Uterus (tissue), 4 donors: ENCODE measurements around the gene HACD2. TPM values are rescaled to one million over a fixed set of nuclear protein-coding genes. Genes with fewer than 3 reads are reported as not detected.

Experiments used
- DNase-seq, 2 donors: peaks; one replicate each; pipeline ENCODE4 v3.0.0-alpha.2; 2019 to 2020
- H3K27ac ChIP-seq, 2 donors: fragments of 200-600 bp; sonication (generic); 1 replicate in 1 of 2; 2 replicates in 1 of 2; pipeline ENCODE4 v1.5.1; 2016 to 2018
- H3K27me3 ChIP-seq, 2 donors: fragments of 200-600 bp; sonication (generic); one replicate each; pipeline ENCODE4 v1.5.1; 2018 to 2019; ENCODE audit warnings: control low read depth in 1 of 2
- H3K36me3 ChIP-seq, 2 donors: fragments of 200-600 bp; sonication (generic); one replicate each; pipeline ENCODE4 v1.5.1; 2019; ENCODE audit warnings: control low read depth in 1 of 2
- H3K4me1 ChIP-seq, 2 donors: fragments of 200-600 bp; sonication (generic); one replicate each; pipeline ENCODE4 v1.5.1; 2018 to 2019; ENCODE audit warnings: control low read depth in 1 of 2
- H3K4me3 ChIP-seq, 2 donors: fragments of 200-600 bp; sonication (generic); 1 replicate in 1 of 2; 2 replicates in 1 of 2; pipeline ENCODE4 v1.5.1; 2018 to 2019; ENCODE audit warnings: mild to moderate bottlenecking in 1 of 2
- H3K9me3 ChIP-seq, 2 donors: fragments of 200-600 bp; sonication (generic); one replicate each; pipeline ENCODE4 v1.5.1; 2019; ENCODE audit warnings: control low read depth in 1 of 2
- CTCF ChIP-seq, 4 experiments: fragments of 200-600 bp in 2 of 4; fragments of 450-650 bp in 2 of 4; sonication (generic) in 2 of 4; IDR thresholded peaks; one replicate each; pipeline ENCODE4 v1.5.1; 2016 to 2019; ENCODE audit warnings: antibody characterized with exemption in 4 of 4, mild to moderate bottlenecking in 2 of 4, moderate library complexity in 1 of 4
- POLR2A ChIP-seq, 2 donors: fragments of 450-650 bp; IDR thresholded peaks; one replicate each; pipeline ENCODE4 v1.6.1; 2016; ENCODE audit warnings: antibody characterized with exemption in 2 of 2, mild to moderate bottlenecking in 1 of 2, moderate library complexity in 1 of 2
- intact Hi-C: fragments of 100-400 bp; cut with DNase I; formaldehyde crosslinking; loops from one replicate; pipeline ENCODE4 v1.15.1; 2023; ENCODE audit warnings: low total_unique reads
- total RNA-seq, 4 donors: library from RNA; depleted of rRNA in 3 of 4; stranded (reverse); fragments of >200 nt in 3 of 4; gene quantifications; one replicate each; pipeline versions ENCODE4 v1.1.0 to v1.2.4, GENCODE V29; 2014 to 2023
- donor health status: DM: yes; HTN: yes; CAD: no.

HACD2 gene
- total RNA-seq, 4 donors from 2014 or later = 21.5 to 38.0 (median 28.8) TPM

- no peak overlapping the region for H3K27ac ChIP-seq
- H3K4me1 ChIP-seq = no peaks in the 10 kb centered on the region
- H3K4me3 ChIP-seq = no peak overlapping the region
- H3K27me3 ChIP-seq = no peaks in the 10 kb centered on the region
- H3K36me3 ChIP-seq = no peaks in the 10 kb centered on the region
- no peaks in the 10 kb centered on the region for H3K9me3 ChIP-seq
- intact Hi-C loops = no loop called here
- TF ChIP-seq CTCF (IDR thresholded peaks at IDR 0.05) (no peak), POLR2A (IDR thresholded peaks at IDR 0.05) (no peak)
- no peak for DNase-seq
Observed at GRCh38 chr3:123442908-123443307, 141.9 kb downstream of the HACD2 start.

- no peak for DNase-seq
- no peaks in the 10 kb centered on the region for H3K27me3 ChIP-seq
- intact Hi-C loops = no loop called here
- H3K36me3 ChIP-seq = no peaks in the 10 kb centered on the region
- no peaks in the 10 kb centered on the region for H3K9me3 ChIP-seq
- H3K27ac ChIP-seq = no peak overlapping the region
- H3K4me1 ChIP-seq = no peaks in the 10 kb centered on the region
- no peak overlapping the region for H3K4me3 ChIP-seq
- TF ChIP-seq CTCF (IDR thresholded peaks at IDR 0.05) (no peak), POLR2A (IDR thresholded peaks at IDR 0.05) (no peak)
Observed at GRCh38 chr3:123442125-123442524, 142.7 kb downstream of the HACD2 start.

Other genes starting within 250 kb of the HACD2 start
- 10 to 100 TPM; 21.1 to 43.5 (median 34.7) TPM for gene ADCY5, start 136.0 kb downstream of the HACD2 start, total RNA-seq